Inflammatory macrophage treated with lipopolysaccharide for 1 hour (primary cell): ENCODE data around the gene CEP112.
"Not testable (repeated sequence)": the region's sequence is repeated elsewhere in the genome, so short reads cannot be mapped to it uniquely, and the experiment has no call there.

ENCODE experiments used
- DNase-seq, 2 donors: peaks; one replicate each; pipeline ENCODE4 v3.0.0-alpha.2; 2020 to 2022

The CEP112 gene

GRCh38 chr17:65865715-65866425 is 326.1 kb downstream of the CEP112 start:
- DNase-seq, result no peak

- no peak for DNase-seq
These were observed 327.5 kb downstream of the CEP112 start for GRCh38 chr17:65864394-65864793.

- no peak for DNase-seq
These were observed 334.2 kb downstream of the CEP112 start for GRCh38 chr17:65857718-65858117.

- no peak for DNase-seq
These were observed 335.1 kb downstream of the CEP112 start for GRCh38 chr17:65856865-65857264.

- no peak for DNase-seq
These were observed 336.3 kb downstream of the CEP112 start for GRCh38 chr17:65855675-65856074.

- no peak for DNase-seq
These were observed 336.7 kb downstream of the CEP112 start for GRCh38 chr17:65855245-65855644.

- DNase-seq, result no peak
These were observed 338.1 kb downstream of the CEP112 start for GRCh38 chr17:65853816-65854215.

- DNase-seq, result no peak
These were observed 339.0 kb downstream of the CEP112 start for GRCh38 chr17:65852911-65853310.

GRCh38 chr17:65851965-65852736 is 339.8 kb downstream of the CEP112 start:
- no peak for DNase-seq

- DNase-seq, result peak; percentile 12 to 30
These were observed 341.4 kb downstream of the CEP112 start for GRCh38 chr17:65850486-65850885.

GRCh38 chr17:65848751-65849150 is 343.2 kb downstream of the CEP112 start:
- no peak for DNase-seq

- DNase-seq, result no peak
These were observed 350.8 kb downstream of the CEP112 start for GRCh38 chr17:65841089-65841488.

- not testable (repeated sequence) for DNase-seq
These were observed 354.7 kb downstream of the CEP112 start for GRCh38 chr17:65837232-65837631.

- no peak for DNase-seq
These were observed 358.7 kb downstream of the CEP112 start for GRCh38 chr17:65833214-65833613.

GRCh38 chr17:65830356-65830755 is 361.6 kb downstream of the CEP112 start:
- no peak for DNase-seq

GRCh38 chr17:65826577-65826976 is 365.4 kb downstream of the CEP112 start:
- not testable (repeated sequence) for DNase-seq

GRCh38 chr17:65824901-65825300 is 367.0 kb downstream of the CEP112 start:
- no peak for DNase-seq

GRCh38 chr17:65823713-65824112 is 368.2 kb downstream of the CEP112 start:
- DNase-seq, result no peak

GRCh38 chr17:65820811-65821210 is 371.1 kb downstream of the CEP112 start:
- no peak for DNase-seq

GRCh38 chr17:65820306-65820705 is 371.6 kb downstream of the CEP112 start:
- DNase-seq, result no peak

- DNase-seq, result no peak
These were observed 372.1 kb downstream of the CEP112 start for GRCh38 chr17:65819810-65820209.

- no peak for DNase-seq
These were observed 374.0 kb downstream of the CEP112 start for GRCh38 chr17:65817951-65818350.

GRCh38 chr17:65814418-65814817 is 377.5 kb downstream of the CEP112 start:
- no peak for DNase-seq

- DNase-seq, result no peak
These were observed 378.6 kb downstream of the CEP112 start for GRCh38 chr17:65813306-65813705.
